ENCODE data around the gene ANKRD40CL. TPM values are rescaled to one million over a fixed set of nuclear protein-coding genes. Genes with fewer than 3 reads are reported as not detected.

The ANKRD40CL gene
- total and polyA plus RNA-seq, 4 donors = not detected

DNA sequence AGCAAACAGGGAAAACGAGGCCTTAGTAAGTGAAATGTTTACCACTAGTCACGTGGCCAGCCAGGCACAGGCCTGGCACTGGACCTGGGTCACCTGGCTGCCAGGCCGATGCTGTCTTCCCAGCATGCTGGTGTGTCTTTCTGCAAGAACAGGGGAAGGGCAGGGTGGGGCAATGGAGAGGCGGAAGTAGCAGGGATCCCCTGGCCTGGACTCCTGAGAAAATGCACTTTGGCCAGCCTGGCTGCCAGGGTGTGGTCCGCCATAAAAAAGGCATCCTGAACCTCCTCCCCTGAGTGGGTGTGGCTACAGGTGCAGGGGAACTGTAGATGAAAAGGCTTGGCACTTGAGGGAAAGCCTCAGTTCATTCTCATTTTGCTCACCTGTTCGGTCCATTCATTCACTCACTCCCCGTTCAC, 1.0 kb upstream of the ANKRD40CL start (continued):
- TF ChIP-seq, protein P1, sequence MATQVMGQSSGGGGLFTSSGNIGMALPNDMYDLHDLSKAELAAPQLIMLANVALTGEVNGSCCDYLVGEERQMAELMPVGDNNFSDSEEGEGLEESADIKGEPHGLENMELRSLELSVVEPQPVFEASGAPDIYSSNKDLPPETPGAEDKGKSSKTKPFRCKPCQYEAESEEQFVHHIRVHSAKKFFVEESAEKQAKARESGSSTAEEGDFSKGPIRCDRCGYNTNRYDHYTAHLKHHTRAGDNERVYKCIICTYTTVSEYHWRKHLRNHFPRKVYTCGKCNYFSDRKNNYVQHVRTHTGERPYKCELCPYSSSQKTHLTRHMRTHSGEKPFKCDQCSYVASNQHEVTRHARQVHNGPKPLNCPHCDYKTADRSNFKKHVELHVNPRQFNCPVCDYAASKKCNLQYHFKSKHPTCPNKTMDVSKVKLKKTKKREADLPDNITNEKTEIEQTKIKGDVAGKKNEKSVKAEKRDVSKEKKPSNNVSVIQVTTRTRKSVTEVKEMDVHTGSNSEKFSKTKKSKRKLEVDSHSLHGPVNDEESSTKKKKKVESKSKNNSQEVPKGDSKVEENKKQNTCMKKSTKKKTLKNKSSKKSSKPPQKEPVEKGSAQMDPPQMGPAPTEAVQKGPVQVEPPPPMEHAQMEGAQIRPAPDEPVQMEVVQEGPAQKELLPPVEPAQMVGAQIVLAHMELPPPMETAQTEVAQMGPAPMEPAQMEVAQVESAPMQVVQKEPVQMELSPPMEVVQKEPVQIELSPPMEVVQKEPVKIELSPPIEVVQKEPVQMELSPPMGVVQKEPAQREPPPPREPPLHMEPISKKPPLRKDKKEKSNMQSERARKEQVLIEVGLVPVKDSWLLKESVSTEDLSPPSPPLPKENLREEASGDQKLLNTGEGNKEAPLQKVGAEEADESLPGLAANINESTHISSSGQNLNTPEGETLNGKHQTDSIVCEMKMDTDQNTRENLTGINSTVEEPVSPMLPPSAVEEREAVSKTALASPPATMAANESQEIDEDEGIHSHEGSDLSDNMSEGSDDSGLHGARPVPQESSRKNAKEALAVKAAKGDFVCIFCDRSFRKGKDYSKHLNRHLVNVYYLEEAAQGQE (IDR thresholded peaks at IDR 0.05) = no peak
- TF ChIP-seq RXRA (IDR thresholded peaks at IDR 0.05) (peak; percentile 55 to 79), YY1 (IDR thresholded peaks at IDR 0.05) (peak; percentile 72), HNF4G (IDR thresholded peaks at IDR 0.05) (peak; percentile 64), RAD21 (IDR thresholded peaks at IDR 0.05) (peak in 1 of 2 donors; percentile 12), GABPA (IDR thresholded peaks at IDR 0.05 in 1 of 2, conservative IDR thresholded peaks at IDR 0.05 in 1 of 2) (peak in 1 of 2 donors; percentile 59), JUND (IDR thresholded peaks at IDR 0.05) (peak in 1 of 2 donors; percentile 19), SP1 (IDR thresholded peaks at IDR 0.05) (peak; percentile 78)

DNA sequence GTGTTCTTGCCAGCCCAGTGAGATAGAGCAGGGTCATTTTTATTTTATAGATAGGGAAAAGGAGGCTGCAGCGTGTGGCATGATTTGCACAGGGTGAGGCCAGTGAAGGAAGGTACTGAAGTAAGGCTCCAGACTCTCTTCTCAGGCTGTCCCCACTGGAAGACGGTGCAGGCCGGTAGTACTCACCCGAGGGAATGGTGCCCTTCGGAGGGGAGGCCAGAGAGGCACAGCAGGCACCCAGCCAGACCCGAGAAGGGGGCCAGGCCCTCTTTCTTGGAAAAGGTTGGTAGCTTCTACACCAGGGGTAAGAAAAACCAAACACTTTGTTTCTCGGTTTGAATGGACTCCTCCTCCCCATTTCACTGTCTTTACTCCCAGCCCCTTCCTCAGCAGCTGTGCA, 288 bp downstream of the ANKRD40CL start:
- TF ChIP-seq, protein P2, sequence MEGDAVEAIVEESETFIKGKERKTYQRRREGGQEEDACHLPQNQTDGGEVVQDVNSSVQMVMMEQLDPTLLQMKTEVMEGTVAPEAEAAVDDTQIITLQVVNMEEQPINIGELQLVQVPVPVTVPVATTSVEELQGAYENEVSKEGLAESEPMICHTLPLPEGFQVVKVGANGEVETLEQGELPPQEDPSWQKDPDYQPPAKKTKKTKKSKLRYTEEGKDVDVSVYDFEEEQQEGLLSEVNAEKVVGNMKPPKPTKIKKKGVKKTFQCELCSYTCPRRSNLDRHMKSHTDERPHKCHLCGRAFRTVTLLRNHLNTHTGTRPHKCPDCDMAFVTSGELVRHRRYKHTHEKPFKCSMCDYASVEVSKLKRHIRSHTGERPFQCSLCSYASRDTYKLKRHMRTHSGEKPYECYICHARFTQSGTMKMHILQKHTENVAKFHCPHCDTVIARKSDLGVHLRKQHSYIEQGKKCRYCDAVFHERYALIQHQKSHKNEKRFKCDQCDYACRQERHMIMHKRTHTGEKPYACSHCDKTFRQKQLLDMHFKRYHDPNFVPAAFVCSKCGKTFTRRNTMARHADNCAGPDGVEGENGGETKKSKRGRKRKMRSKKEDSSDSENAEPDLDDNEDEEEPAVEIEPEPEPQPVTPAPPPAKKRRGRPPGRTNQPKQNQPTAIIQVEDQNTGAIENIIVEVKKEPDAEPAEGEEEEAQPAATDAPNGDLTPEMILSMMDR (IDR thresholded peaks at IDR 0.05; ENCODE audit: low read depth, low read length, missing input control) = no peak
- no peak for TF ChIP-seq RXRA (IDR thresholded peaks at IDR 0.05)
- TF ChIP-seq, protein P3, sequence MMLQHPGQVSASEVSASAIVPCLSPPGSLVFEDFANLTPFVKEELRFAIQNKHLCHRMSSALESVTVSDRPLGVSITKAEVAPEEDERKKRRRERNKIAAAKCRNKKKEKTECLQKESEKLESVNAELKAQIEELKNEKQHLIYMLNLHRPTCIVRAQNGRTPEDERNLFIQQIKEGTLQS (IDR thresholded peaks at IDR 0.05) = no peak
- TF ChIP-seq, protein P1 (IDR thresholded peaks at IDR 0.05) = no peak
- no peak for TF ChIP-seq SP1 (IDR thresholded peaks at IDR 0.05)
- no peak for TF ChIP-seq GABPA (IDR thresholded peaks at IDR 0.05 in 1 of 2, conservative IDR thresholded peaks at IDR 0.05 in 1 of 2)
- TF ChIP-seq TAF1 (conservative IDR thresholded peaks at IDR 0.05) = no peak
- TF ChIP-seq, protein P4, sequence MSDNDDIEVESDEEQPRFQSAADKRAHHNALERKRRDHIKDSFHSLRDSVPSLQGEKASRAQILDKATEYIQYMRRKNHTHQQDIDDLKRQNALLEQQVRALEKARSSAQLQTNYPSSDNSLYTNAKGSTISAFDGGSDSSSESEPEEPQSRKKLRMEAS (IDR thresholded peaks at IDR 0.05) = no peak
- TF ChIP-seq EGR1 (IDR thresholded peaks at IDR 0.05; ENCODE audit: low read depth in 2 of 2) = no peak
- no peak for TF ChIP-seq HNF4G (IDR thresholded peaks at IDR 0.05)
- no peak for TF ChIP-seq JUND (IDR thresholded peaks at IDR 0.05)
- no peak for TF ChIP-seq YY1 (IDR thresholded peaks at IDR 0.05)
- no peak for TF ChIP-seq HNF4A (conservative IDR thresholded peaks at IDR 0.05)
- TF ChIP-seq RAD21 (IDR thresholded peaks at IDR 0.05) = no peak
- TF ChIP-seq FOXA2 (IDR thresholded peaks at IDR 0.05) = no peak
- TF ChIP-seq, protein P5, sequence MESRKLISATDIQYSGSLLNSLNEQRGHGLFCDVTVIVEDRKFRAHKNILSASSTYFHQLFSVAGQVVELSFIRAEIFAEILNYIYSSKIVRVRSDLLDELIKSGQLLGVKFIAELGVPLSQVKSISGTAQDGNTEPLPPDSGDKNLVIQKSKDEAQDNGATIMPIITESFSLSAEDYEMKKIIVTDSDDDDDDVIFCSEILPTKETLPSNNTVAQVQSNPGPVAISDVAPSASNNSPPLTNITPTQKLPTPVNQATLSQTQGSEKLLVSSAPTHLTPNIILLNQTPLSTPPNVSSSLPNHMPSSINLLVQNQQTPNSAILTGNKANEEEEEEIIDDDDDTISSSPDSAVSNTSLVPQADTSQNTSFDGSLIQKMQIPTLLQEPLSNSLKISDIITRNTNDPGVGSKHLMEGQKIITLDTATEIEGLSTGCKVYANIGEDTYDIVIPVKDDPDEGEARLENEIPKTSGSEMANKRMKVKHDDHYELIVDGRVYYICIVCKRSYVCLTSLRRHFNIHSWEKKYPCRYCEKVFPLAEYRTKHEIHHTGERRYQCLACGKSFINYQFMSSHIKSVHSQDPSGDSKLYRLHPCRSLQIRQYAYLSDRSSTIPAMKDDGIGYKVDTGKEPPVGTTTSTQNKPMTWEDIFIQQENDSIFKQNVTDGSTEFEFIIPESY (IDR thresholded peaks at IDR 0.05) = no peak
- no peak for TF ChIP-seq FOXA1 (IDR thresholded peaks at IDR 0.05)
- peak overlapping the region; percentile 85 to 87 for H3K27ac ChIP-seq (ENCODE audit: low read depth in 1 of 2, low read length in 2 of 2)
- no peak overlapping the region for H3K9ac ChIP-seq (ENCODE audit: low read depth in 1 of 2, low read length in 2 of 2)
- no peaks in the 10 kb centered on the region for H3K27me3 ChIP-seq (ENCODE audit: control insufficient read depth in 4 of 4, insufficient read depth in 4 of 4, low read length in 3 of 4)
- no peaks in the 10 kb centered on the region for H3K36me3 ChIP-seq (ENCODE audit: control insufficient read depth in 4 of 4, insufficient read depth in 3 of 4, low read depth in 1 of 4, low read length in 3 of 4)
- no peaks in the 10 kb centered on the region for H3K9me3 ChIP-seq (ENCODE audit: control insufficient read depth in 4 of 4, low read length in 3 of 4)
- 80% methylated on average over 7 of the region's 7 CpGs for WGBS
- H3K4me3 ChIP-seq (ENCODE audit: low read depth in 1 of 3, low read length in 3 of 3) = no peak overlapping the region
- no peak for DNase-seq (ENCODE audit: low spot score)
- H3K4me1 ChIP-seq (ENCODE audit: control insufficient read depth in 4 of 4, insufficient read depth in 4 of 4, low read length in 3 of 4) = peaks cover 10 to 54% (median 40%) of the 10 kb centered on the region in 4 donors

Data from liver (tissue), 9 donors.